GM18861 (cell line): Measurements from ENCODE around the gene SELENON.
A peak's percentile ranks its signal among the peaks of the same experiment; 100 is the strongest.

Experiments
- ATAC-seq: cut with Tn5 transposase; IDR thresholded peaks from one replicate; pipeline ENCODE4 v1.9.1; 2021; ENCODE audit not compliant: unreplicated experiment

Gene SELENON

GRCh38 chr1:25792115-25792514, 7.9 kb upstream of the SELENON start:
- no peak for ATAC-seq

- no peak for ATAC-seq
These were observed 6.3 kb upstream of the SELENON start for GRCh38 chr1:25793585-25794170.

- ATAC-seq: no peak
These were observed 5.7 kb upstream of the SELENON start for GRCh38 chr1:25794325-25794724.

- ATAC-seq: no peak
These were observed 4.8 kb upstream of the SELENON start for GRCh38 chr1:25795211-25795610.

- ATAC-seq: no peak
These were observed 3.8 kb upstream of the SELENON start for GRCh38 chr1:25795946-25796810.

- ATAC-seq: no peak
These were observed 3.1 kb upstream of the SELENON start for GRCh38 chr1:25796811-25797458.

GRCh38 chr1:25797939-25798338, 2.1 kb upstream of the SELENON start:
- no peak for ATAC-seq

GRCh38 chr1:25798666-25799351, 1.2 kb upstream of the SELENON start:
- ATAC-seq: no peak

GRCh38 chr1:25799352-25799934, 550 bp upstream of the SELENON start:
- ATAC-seq: no peak

GRCh38 chr1:25800703-25801377, 847 bp downstream of the SELENON start:
- no peak for ATAC-seq

- peak; percentile 43 for ATAC-seq
These were observed 2.9 kb downstream of the SELENON start for GRCh38 chr1:25802915-25803314.

- ATAC-seq: no peak
These were observed 3.4 kb downstream of the SELENON start for GRCh38 chr1:25803368-25803767.

GRCh38 chr1:25804244-25804963, 4.4 kb downstream of the SELENON start:
- ATAC-seq: no peak

- ATAC-seq: no peak
These were observed 5.2 kb downstream of the SELENON start for GRCh38 chr1:25804964-25805862.

- ATAC-seq: no peak
These were observed 5.9 kb downstream of the SELENON start for GRCh38 chr1:25805863-25806225.

GRCh38 chr1:25806418-25806817, 6.4 kb downstream of the SELENON start:
- ATAC-seq: no peak

- ATAC-seq: no peak
These were observed 7.7 kb downstream of the SELENON start for GRCh38 chr1:25807480-25808390.
